Smooth muscle cell (in vitro differentiated cells): ENCODE measurements around the gene TUBA3D. TPM values are rescaled to one million over a fixed set of nuclear protein-coding genes. Genes with fewer than 3 reads are reported as not detected.
"Not testable (repeated sequence)": the region's sequence is repeated elsewhere in the genome, so short reads cannot be mapped to it uniquely, and the experiment has no call there.

Experiments
- DNase-seq: peaks from one replicate; lab custom pipeline; 2025; ENCODE audit not compliant: unreplicated experiment; lab: John Stamatoyannopoulos, UW
- H2AFZ ChIP-seq: fragments of 200-600 bp; sonication (generic); 2 replicates; pipeline ENCODE4 v1.6.0; 2016; ENCODE audit warnings: antibody characterized with exemption, low read depth, mild to moderate bottlenecking
- H3F3A ChIP-seq: fragments of 200-600 bp; sonication (generic); 2 replicates; pipeline ENCODE4 v1.6.0; 2017; ENCODE audit warnings: antibody characterized with exemption, low read depth
- H3K27ac ChIP-seq: fragments of 200-600 bp; sonication (generic); 2 replicates; pipeline ENCODE4 v1.5.1; 2016; ENCODE audit warnings: low read depth, mild to moderate bottlenecking
- H3K27me3 ChIP-seq: fragments of 200-600 bp; sonication (generic); 2 replicates; pipeline ENCODE4 v1.6.1; 2016; ENCODE audit warnings: low read depth, mild to moderate bottlenecking
- H3K36me3 ChIP-seq: fragments of 200-600 bp; sonication (generic); 2 replicates; pipeline ENCODE4 v1.5.1; 2016; ENCODE audit warnings: low read depth
- H3K4me1 ChIP-seq: fragments of 200-600 bp; sonication (generic); 2 replicates; pipeline ENCODE4 v1.5.1; 2016; ENCODE audit warnings: low read depth
- H3K4me2 ChIP-seq: fragments of 200-600 bp; sonication (generic); 2 replicates; pipeline ENCODE4 v1.6.0; 2016; ENCODE audit warnings: mild to moderate bottlenecking
- H3K4me3 ChIP-seq: fragments of 200-600 bp; sonication (generic); 2 replicates; pipeline ENCODE4 v1.5.1; 2016; ENCODE audit warnings: mild to moderate bottlenecking
- H3K79me2 ChIP-seq: fragments of 200-600 bp; sonication (generic); 2 replicates; pipeline ENCODE4 v1.6.0; 2016; ENCODE audit warnings: low read depth, mild to moderate bottlenecking
- H3K9ac ChIP-seq: fragments of 200-600 bp; sonication (generic); 2 replicates; pipeline ENCODE4 v1.6.0; 2016; ENCODE audit warnings: low read depth
- H3K9me3 ChIP-seq: fragments of 200-600 bp; sonication (generic); replicated peaks from 2 replicates; pipeline ENCODE4 v1.5.1; 2016; ENCODE audit warnings: low read depth
- H4K20me1 ChIP-seq: fragments of 200-600 bp; sonication (generic); 2 replicates; pipeline ENCODE4 v1.6.0; 2016; ENCODE audit warnings: low read depth
- WGBS: methylation state at CpG from one replicate; pipeline ENCODE4 v1.1.7; 2016; ENCODE audit warnings: low lambda C conversion rate; 5-methylcytosine and 5-hydroxymethylcytosine counted together
- polyA plus RNA-seq: library from polyadenylated mRNA; unstranded; fragments of >200 nt; fragmentation: Nextera tagmentation; extraction: Ambion mirVana; gene quantifications from 2 replicates; pipeline ENCODE4 v1.2.1, GENCODE V29; 2016
- total RNA-seq: library from RNA; depleted of rRNA; stranded (reverse); fragments of >200 nt; gene quantifications from 2 replicates; pipeline ENCODE4 v1.2.3, GENCODE V29; 2014

TUBA3D gene
- total and polyA plus RNA-seq, 2 experiments from 2014 or later, result 0.14 TPM; not detected in 1

DNA sequence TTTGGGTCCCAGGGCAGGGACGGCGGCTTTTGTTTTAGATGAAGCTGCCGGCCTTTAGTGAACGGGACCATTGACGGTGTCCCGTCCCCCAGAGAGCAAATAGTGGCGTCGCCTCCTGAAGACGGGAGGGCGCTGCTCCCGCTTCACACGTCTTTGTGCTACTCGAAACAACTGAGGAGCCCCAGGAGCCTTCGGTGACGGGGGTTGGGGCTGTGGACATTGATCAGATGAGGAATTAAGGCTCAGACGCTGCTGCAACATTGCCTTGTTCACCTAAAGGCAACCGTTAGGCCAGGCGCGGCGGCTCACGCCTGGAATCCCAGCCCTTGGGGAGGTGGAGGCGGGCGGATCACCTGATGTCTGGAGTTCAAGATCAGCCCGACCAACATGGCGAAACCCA, 444 bp downstream of the TUBA3D start:
- DNase-seq, H3K9ac ChIP-seq, H4K20me1 ChIP-seq, H3K79me2 ChIP-seq, H3F3A ChIP-seq, H3K4me2 ChIP-seq, H3K27me3 ChIP-seq, H2AFZ ChIP-seq, H3K27ac ChIP-seq, H3K4me3 ChIP-seq, H3K4me1 ChIP-seq, H3K9me3 ChIP-seq, H3K36me3 ChIP-seq: not testable (repeated sequence)
- 99% methylated on average over 25 of the region's 25 CpGs for WGBS

DNA sequence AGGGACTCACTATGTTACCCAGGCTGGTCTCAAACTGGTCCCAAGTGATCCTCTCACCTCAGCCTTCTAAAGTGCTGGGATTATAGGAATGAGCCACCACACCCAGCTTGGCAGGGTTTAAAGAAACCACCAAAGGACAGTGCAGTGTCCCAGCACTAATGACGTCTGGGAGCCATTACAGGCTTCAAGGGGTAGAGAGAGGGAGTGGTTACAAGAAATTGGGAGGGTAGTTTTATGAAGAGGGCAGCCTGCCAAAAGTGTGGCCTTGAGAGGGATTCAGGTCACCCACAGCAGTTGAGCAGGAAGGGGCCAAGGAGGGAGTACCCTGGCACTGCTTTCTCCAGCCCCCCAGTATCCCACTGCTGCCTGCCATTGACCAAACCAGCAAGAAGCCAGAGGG, 1.3 kb downstream of the TUBA3D start:
- H3K27me3 ChIP-seq, H2AFZ ChIP-seq, H3K27ac ChIP-seq, H3K4me3 ChIP-seq, H3K79me2 ChIP-seq, H3K9me3 ChIP-seq, H3K4me2 ChIP-seq, H3K9ac ChIP-seq, H4K20me1 ChIP-seq, H3K4me1 ChIP-seq, H3K36me3 ChIP-seq, H3F3A ChIP-seq, DNase-seq: not testable (repeated sequence)
- WGBS, result 65% methylated on average over 1 of the region's 1 CpG

GRCh38 chr2:131478074-131478849, 2.3 kb downstream of the TUBA3D start:
- H3K4me1 ChIP-seq, H2AFZ ChIP-seq, H3K9me3 ChIP-seq, H3K4me3 ChIP-seq, H3K36me3 ChIP-seq, H3K79me2 ChIP-seq, H3K27me3 ChIP-seq, H4K20me1 ChIP-seq, DNase-seq, H3K27ac ChIP-seq, H3K4me2 ChIP-seq, H3K9ac ChIP-seq, H3F3A ChIP-seq: not testable (repeated sequence)
- WGBS, result 96% methylated on average over 16 of the region's 18 CpGs

- H3K79me2 ChIP-seq, H3K4me1 ChIP-seq, H3K9me3 ChIP-seq, H3F3A ChIP-seq, H4K20me1 ChIP-seq, H3K27me3 ChIP-seq, DNase-seq, H3K36me3 ChIP-seq, H3K27ac ChIP-seq, H3K4me3 ChIP-seq, H2AFZ ChIP-seq, H3K4me2 ChIP-seq, H3K9ac ChIP-seq: not testable (repeated sequence)
- 96% methylated on average over 9 of the region's 9 CpGs for whole genome bisulfite sequencing
Measured at GRCh38 chr2:131478850-131479461, 3.0 kb downstream of the TUBA3D start.

DNA sequence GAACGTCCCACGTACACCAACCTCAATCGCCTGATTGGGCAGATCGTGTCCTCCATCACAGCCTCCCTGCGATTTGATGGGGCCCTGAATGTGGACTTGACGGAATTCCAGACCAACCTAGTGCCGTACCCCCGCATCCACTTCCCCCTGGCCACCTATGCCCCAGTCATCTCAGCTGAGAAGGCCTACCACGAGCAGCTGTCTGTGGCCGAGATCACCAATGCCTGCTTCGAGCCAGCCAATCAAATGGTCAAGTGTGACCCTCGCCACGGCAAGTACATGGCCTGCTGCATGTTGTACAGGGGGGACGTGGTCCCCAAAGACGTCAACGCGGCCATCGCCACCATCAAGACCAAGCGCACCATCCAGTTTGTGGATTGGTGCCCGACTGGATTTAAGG, 4.4 kb downstream of the TUBA3D start:
- not testable (repeated sequence) for H3K9ac ChIP-seq, H3K79me2 ChIP-seq, H4K20me1 ChIP-seq, H3K9me3 ChIP-seq, H2AFZ ChIP-seq, H3K4me3 ChIP-seq, H3K27me3 ChIP-seq, H3K36me3 ChIP-seq, H3K4me2 ChIP-seq, H3F3A ChIP-seq, H3K4me1 ChIP-seq, DNase-seq, H3K27ac ChIP-seq
- over 99% methylated on average over 20 of the region's 20 CpGs for WGBS

- not testable (repeated sequence) for H3K36me3 ChIP-seq, H3F3A ChIP-seq, H3K27me3 ChIP-seq, H3K79me2 ChIP-seq, H4K20me1 ChIP-seq, H3K4me2 ChIP-seq, H3K4me3 ChIP-seq, H3K9ac ChIP-seq, H3K4me1 ChIP-seq, DNase-seq, H3K27ac ChIP-seq, H3K9me3 ChIP-seq, H2AFZ ChIP-seq
- WGBS, result 96% methylated on average over 19 of the region's 19 CpGs
Measured at GRCh38 chr2:131482506-131483155, 6.7 kb downstream of the TUBA3D start.

GRCh38 chr2:131483981-131484820, 8.3 kb downstream of the TUBA3D start:
- not testable (repeated sequence) for H3K4me3 ChIP-seq, H3K27ac ChIP-seq, H3K4me1 ChIP-seq, DNase-seq, H2AFZ ChIP-seq, H3K79me2 ChIP-seq, H3K36me3 ChIP-seq, H3K27me3 ChIP-seq, H4K20me1 ChIP-seq, H3K4me2 ChIP-seq, H3F3A ChIP-seq, H3K9ac ChIP-seq, H3K9me3 ChIP-seq
- 96% methylated on average over 24 of the region's 24 CpGs for WGBS

GRCh38 chr2:131484906-131485460, 9.1 kb downstream of the TUBA3D start:
- H3K9ac ChIP-seq, H3K79me2 ChIP-seq, H3K4me1 ChIP-seq, H2AFZ ChIP-seq, DNase-seq, H4K20me1 ChIP-seq, H3K27ac ChIP-seq, H3F3A ChIP-seq, H3K36me3 ChIP-seq, H3K9me3 ChIP-seq, H3K4me2 ChIP-seq, H3K4me3 ChIP-seq, H3K27me3 ChIP-seq: not testable (repeated sequence)
- 94% methylated on average over 11 of the region's 11 CpGs for WGBS
